Bronchial epithelial cell (primary cell): ENCODE measurements around the gene PDE11A. TPM values are rescaled to one million over a fixed set of nuclear protein-coding genes. Genes with fewer than 3 reads are reported as not detected.

Source experiments
- DNase-seq: peaks from one replicate; pipeline ENCODE4 v3.0.0-alpha.2; 2010; ENCODE audit warnings: low read depth
- FAIRE-seq: peaks from 2 replicates; lab custom pipeline; 2011; peaks lifted over from hg19 to GRCh38; lab: Jason Lieb, UNC
- H3K27me3 ChIP-seq: 2 replicates; pipeline ENCODE4 v1.5.1; 2011; ENCODE audit warnings: low read length; ENCODE audit not compliant: control insufficient read depth, insufficient read depth
- H3K36me3 ChIP-seq: 2 replicates; pipeline ENCODE4 v1.5.1; 2011; ENCODE audit warnings: low read length; ENCODE audit not compliant: control insufficient read depth, insufficient read depth
- H3K4me3 ChIP-seq: 2 replicates; pipeline ENCODE4 v1.5.1; 2011; ENCODE audit warnings: mild to moderate bottlenecking, low read depth, low read length, control low read depth
- total RNA-seq: library from RNA; depleted of rRNA; stranded (reverse); fragments of >200 nt; gene quantifications from 2 replicates; pipeline ENCODE4 v1.2.1, GENCODE V29; 2014
- TF ChIP-seq, protein P1 (sequence below): IDR thresholded peaks from 2 replicates; pipeline ENCODE4 v1.5.1; 2011; ENCODE audit warnings: mild to moderate bottlenecking, moderate library complexity, low read length, control low read depth, inconsistent platforms; ENCODE audit not compliant: insufficient read depth, severe bottlenecking

PDE11A gene
- total RNA-seq, 1 donor from 2014 or later = not detected

DNA sequence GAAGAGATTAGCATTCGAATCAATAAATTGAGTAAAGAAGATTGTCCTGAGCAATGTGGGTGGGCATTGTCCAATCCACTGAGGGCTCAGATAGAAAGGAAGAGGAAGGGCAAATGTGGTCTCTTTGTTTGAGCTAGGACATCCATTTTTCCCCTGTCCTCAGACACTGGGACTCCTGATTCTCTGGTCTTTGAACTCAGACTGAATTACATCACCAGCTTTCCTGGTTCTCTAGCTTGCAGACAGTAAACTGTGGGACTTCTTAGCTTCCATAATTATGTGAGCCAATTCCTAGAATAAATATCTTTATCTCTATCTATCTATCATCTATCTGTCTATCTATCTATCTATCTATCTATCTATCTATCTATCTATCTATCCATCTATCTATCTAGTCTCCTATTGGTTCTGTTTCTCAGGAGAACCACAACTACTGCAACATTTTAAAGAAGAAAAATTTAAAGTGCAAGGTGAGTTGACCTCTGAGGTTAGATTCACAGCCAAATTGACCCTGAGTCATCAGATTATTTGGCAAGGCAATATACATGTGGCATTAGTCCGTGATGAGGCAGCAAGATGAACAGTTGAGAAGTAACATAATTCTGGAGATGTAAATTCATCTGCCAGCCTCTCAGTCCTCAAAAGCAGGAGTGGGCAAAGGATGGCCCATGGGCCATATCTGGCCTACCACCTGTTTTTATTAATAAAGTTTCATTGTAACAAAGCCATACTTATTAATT lies 191.4 kb downstream of the PDE11A start:
- no peak overlapping the region for H3K4me3 ChIP-seq
- H3K36me3 ChIP-seq = no peaks in the 10 kb centered on the region
- FAIRE-seq (no peak), DNase-seq (no peak)
- no peaks in the 10 kb centered on the region for H3K27me3 ChIP-seq
- TF ChIP-seq, protein P1, sequence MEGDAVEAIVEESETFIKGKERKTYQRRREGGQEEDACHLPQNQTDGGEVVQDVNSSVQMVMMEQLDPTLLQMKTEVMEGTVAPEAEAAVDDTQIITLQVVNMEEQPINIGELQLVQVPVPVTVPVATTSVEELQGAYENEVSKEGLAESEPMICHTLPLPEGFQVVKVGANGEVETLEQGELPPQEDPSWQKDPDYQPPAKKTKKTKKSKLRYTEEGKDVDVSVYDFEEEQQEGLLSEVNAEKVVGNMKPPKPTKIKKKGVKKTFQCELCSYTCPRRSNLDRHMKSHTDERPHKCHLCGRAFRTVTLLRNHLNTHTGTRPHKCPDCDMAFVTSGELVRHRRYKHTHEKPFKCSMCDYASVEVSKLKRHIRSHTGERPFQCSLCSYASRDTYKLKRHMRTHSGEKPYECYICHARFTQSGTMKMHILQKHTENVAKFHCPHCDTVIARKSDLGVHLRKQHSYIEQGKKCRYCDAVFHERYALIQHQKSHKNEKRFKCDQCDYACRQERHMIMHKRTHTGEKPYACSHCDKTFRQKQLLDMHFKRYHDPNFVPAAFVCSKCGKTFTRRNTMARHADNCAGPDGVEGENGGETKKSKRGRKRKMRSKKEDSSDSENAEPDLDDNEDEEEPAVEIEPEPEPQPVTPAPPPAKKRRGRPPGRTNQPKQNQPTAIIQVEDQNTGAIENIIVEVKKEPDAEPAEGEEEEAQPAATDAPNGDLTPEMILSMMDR = no peak

- FAIRE-seq = no peak
- TF ChIP-seq, protein P1 = no peak
- no peaks in the 10 kb centered on the region for H3K27me3 ChIP-seq
Measured at GRCh38 chr2:177880285-177880684, 192.3 kb downstream of the PDE11A start.

GRCh38 chr2:177876950-177877349 lies 195.6 kb downstream of the PDE11A start:
- TF ChIP-seq, protein P1 = no peak
- Histone ChIP-seq H3K36me3 (no peaks in the 10 kb centered on the region), H3K4me3 (no peak overlapping the region), H3K27me3 (no peaks in the 10 kb centered on the region)
- DNase-seq (no peak), FAIRE-seq (no peak)

More at GRCh38 chr2:177880285-177880684, 192.3 kb downstream of the PDE11A start:
- no peak for DNase-seq
- Histone ChIP-seq H3K36me3 (no peaks in the 10 kb centered on the region), H3K4me3 (no peak overlapping the region)

DNA sequence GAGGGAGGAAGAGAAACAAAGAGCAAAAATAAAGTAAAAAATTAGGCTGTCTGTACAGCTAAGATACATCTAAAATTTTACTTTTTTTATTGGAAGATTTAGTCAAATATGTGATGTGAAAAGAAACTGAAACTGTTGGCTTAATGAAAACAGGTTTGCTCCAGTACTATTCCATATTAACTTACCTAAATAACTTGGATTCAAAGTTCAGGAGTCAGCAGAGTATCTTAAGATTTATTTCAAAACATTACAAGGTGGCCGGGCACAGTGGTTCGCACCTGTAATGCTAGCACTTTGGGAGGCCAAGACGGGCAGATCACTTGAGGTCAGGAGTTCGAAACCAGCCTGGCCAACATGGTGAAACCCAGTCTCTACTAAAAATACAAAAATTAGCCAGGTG lies 197.9 kb downstream of the PDE11A start:
- no peak for FAIRE-seq

GRCh38 chr2:177873915-177874314 lies 198.7 kb downstream of the PDE11A start:
- no peaks in the 10 kb centered on the region for H3K36me3 ChIP-seq
- no peak overlapping the region for H3K4me3 ChIP-seq
- FAIRE-seq = no peak
- H3K27me3 ChIP-seq = no peaks in the 10 kb centered on the region
- no peak for DNase-seq
- TF ChIP-seq, protein P1 = no peak

More for the DNA sequence above, 197.9 kb downstream of the PDE11A start:
- TF ChIP-seq, protein P1 = no peak
- no peaks in the 10 kb centered on the region for H3K36me3 ChIP-seq
- no peaks in the 10 kb centered on the region for H3K27me3 ChIP-seq
- no peak for DNase-seq
- no peak overlapping the region for H3K4me3 ChIP-seq
